Transverse colon (tissue), 3 donors: ENCODE data around the gene DLG2.

ENCODE experiments used
- CTCF ChIP-seq, 5 experiments: fragments of 200-600 bp in 3 of 5; fragments of 450-650 bp in 2 of 5; sonication (generic) in 3 of 5; IDR thresholded peaks; 1 replicate in 2 of 5; 2 replicates in 3 of 5; pipeline ENCODE4 v1.5.1; 2016 to 2017; ENCODE audit warnings: antibody characterized with exemption in 5 of 5, inconsistent platforms in 3 of 5, mild to moderate bottlenecking in 2 of 5, moderate library complexity in 1 of 5
- EP300 ChIP-seq: sonication (generic); formaldehyde crosslinking; IDR thresholded peaks from one replicate; pipeline ENCODE4 v1.6.1; 2017; ENCODE audit warnings: antibody characterized with exemption, low read depth

DNA sequence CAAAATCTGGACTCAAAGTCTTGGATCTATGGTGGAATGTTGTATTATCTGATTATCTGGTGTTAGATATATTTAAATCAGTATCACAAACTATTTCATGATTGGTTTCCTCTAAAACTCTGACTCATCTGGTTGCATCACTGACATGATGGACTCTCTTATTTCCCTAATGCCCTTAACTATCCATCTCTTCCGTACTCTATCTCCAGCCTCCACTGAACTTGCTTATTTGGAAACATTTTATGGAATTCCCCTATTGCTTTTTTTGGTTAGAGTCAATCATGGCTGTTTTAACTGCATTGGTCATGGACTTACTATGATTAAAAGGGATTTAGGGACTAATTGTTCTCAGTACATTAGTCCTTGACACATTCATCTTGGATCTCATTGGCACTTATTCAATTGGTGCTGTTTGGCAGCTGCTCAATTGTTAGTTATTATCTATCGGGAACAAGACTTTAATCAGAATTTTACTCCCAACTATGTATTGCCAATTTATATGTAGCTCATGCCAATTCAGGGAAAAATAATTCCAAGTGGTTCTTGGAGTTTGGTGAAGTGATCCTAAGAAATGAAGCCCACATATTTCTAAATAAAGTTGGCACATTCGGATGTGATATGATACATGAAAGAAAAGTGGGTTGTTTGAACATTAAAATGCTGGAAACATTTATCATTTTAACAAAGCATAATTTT lies 1399.0 kb downstream of the DLG2 start:
- TF ChIP-seq CTCF (IDR thresholded peaks at IDR 0.05) (no peak), EP300 (no peak)
